Mammary epithelial cell (primary cell): ENCODE data around the gene ZNF888.

Source experiments
- EZH2 ChIP-seq: IDR thresholded peaks from 2 replicates; pipeline ENCODE4 v1.6.1; 2012; ENCODE audit warnings: low read length, inconsistent platforms, borderline replicate concordance
- TF ChIP-seq, protein P1 (sequence below), 2 donors: IDR thresholded peaks in 1 of 2; conservative IDR thresholded peaks in 1 of 2; 2 replicates each; pipeline ENCODE4 v1.5.1; 2011 to 2012; ENCODE audit warnings: inconsistent platforms in 2 of 2, low read length in 2 of 2, mild to moderate bottlenecking in 2 of 2, control low read depth in 1 of 2, low read depth in 1 of 2; ENCODE audit not compliant: insufficient read depth in 1 of 2; ENCODE audit errors: extremely low read depth in 1 of 2

DNA sequence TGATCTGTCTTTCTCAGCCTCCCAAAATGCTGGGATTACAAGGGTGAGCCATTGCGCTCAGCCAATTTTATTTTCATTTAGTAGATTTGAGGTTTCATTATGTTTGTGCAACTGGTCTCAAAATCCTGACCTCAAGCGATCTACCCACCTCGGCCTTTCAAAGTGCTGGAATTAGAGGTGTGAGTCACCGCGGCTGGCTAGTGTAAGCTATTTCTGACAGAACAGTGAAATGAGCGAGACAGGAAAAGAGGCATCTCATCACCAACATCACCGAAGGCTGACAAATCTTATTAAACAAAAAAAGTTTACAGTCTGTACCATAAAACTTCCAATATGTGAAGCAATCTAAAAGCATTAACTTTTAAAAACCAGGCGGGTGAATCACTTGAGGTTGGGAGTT is 12.2 kb upstream of the ZNF888 start:
- TF ChIP-seq, protein P1, sequence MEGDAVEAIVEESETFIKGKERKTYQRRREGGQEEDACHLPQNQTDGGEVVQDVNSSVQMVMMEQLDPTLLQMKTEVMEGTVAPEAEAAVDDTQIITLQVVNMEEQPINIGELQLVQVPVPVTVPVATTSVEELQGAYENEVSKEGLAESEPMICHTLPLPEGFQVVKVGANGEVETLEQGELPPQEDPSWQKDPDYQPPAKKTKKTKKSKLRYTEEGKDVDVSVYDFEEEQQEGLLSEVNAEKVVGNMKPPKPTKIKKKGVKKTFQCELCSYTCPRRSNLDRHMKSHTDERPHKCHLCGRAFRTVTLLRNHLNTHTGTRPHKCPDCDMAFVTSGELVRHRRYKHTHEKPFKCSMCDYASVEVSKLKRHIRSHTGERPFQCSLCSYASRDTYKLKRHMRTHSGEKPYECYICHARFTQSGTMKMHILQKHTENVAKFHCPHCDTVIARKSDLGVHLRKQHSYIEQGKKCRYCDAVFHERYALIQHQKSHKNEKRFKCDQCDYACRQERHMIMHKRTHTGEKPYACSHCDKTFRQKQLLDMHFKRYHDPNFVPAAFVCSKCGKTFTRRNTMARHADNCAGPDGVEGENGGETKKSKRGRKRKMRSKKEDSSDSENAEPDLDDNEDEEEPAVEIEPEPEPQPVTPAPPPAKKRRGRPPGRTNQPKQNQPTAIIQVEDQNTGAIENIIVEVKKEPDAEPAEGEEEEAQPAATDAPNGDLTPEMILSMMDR (conservative IDR thresholded peaks at IDR 0.05 in 1 of 2, IDR thresholded peaks at IDR 0.05 in 1 of 2; ENCODE audit: extremely low read depth in 1 of 2, insufficient read depth in 1 of 2, low read depth in 1 of 2, low read length in 2 of 2): no peak
- no peak for TF ChIP-seq EZH2
